ENCODE data around the gene FZR1. TPM values are rescaled to one million over a fixed set of nuclear protein-coding genes. Genes with fewer than 3 reads are reported as not detected.
A peak's percentile ranks its signal among the peaks of the same experiment; 100 is the strongest.

The FZR1 gene
- total and polyA plus RNA-seq, 2 of the 13 experiments (the other 11 are each of a cell fraction or from before 2014, with no cell fraction given) = 29.0 to 30.8 TPM

DNA sequence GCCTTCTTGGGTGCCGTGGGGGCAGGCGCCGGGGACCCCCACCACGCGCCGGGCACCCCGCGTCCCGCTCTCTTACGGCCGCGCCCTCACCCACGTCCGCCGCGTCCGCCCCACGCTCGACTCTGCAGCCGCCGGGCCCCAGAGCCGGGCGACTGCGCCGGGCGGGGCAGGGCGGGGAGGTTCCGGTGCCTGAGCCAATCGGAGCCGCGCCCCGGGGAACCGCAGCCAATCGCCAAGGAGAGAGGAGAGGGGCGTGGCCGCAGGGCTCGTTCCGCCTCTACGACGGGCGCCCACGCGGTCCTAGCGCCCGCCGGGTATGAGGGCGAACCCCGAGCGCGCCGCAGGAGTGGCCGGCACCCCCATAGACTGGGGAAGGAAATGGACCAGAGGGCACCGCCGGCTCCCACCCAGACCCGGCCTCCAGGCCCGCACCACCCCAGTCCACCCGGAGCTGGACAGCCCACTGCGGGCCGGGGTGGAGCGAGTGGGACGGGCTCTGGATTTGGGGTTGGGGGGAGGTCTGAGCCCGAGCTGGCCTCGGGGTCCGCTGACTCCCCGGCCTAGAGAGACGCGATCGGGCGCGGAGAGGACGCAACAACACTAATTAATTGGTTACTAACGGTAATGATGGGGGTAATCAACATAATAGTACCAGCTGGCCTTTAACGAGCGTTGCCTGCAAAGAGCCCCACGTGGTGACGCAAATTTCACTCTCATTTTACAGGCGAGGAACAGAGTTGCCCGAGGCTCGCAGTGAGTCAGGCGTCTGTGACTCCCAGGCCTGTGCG lies 51.5 kb downstream of the FZR1 start, which contains the start of gene MFSD12 (continued):
- TF ChIP-seq ZNF598 (CRISPR knock-in tag; IDR thresholded peaks at IDR 0.05; ENCODE audit: borderline replicate concordance) = no peak
- peak; percentile 67; the same call in 1 of the 2 replicates for TF ChIP-seq SALL2 (CRISPR knock-in tag; IDR thresholded peaks at IDR 0.05)
- no peak for TF ChIP-seq ZNF326 (CRISPR knock-in tag; IDR thresholded peaks at IDR 0.05; ENCODE audit: borderline replicate concordance)
- TF ChIP-seq ZNF350 (CRISPR knock-in tag; IDR thresholded peaks at IDR 0.05; ENCODE audit: borderline replicate concordance, low read depth) = no peak
- TF ChIP-seq, protein P1, sequence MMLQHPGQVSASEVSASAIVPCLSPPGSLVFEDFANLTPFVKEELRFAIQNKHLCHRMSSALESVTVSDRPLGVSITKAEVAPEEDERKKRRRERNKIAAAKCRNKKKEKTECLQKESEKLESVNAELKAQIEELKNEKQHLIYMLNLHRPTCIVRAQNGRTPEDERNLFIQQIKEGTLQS (CRISPR knock-in tag; IDR thresholded peaks at IDR 0.05) = no peak
- TF ChIP-seq ZNF333 (CRISPR knock-in tag; IDR thresholded peaks at IDR 0.05; ENCODE audit: borderline replicate concordance) = no peak
- TF ChIP-seq RXRA (CRISPR knock-in tag; IDR thresholded peaks at IDR 0.05) = 0 out of 2 replicates have a peak, but pooled peaks have one; percentile 47
- no peak for TF ChIP-seq KLF13 (CRISPR knock-in tag; IDR thresholded peaks at IDR 0.05)
- no peak for TF ChIP-seq BHLHE40 (IDR thresholded peaks at IDR 0.05; ENCODE audit: low read length)
- TF ChIP-seq ZNF720 (CRISPR knock-in tag; IDR thresholded peaks at IDR 0.05) = no peak
- 0 out of 2 replicates have a peak, but pooled peaks have one; percentile 30 for TF ChIP-seq ZNF547 (CRISPR knock-in tag; IDR thresholded peaks at IDR 0.05)
- no peak for TF ChIP-seq ZNF431 (CRISPR knock-in tag; IDR thresholded peaks at IDR 0.05; ENCODE audit: borderline replicate concordance, low read depth)
- TF ChIP-seq ELF1 (CRISPR knock-in tag; IDR thresholded peaks at IDR 0.05) = no peak
- TF ChIP-seq, protein P2, sequence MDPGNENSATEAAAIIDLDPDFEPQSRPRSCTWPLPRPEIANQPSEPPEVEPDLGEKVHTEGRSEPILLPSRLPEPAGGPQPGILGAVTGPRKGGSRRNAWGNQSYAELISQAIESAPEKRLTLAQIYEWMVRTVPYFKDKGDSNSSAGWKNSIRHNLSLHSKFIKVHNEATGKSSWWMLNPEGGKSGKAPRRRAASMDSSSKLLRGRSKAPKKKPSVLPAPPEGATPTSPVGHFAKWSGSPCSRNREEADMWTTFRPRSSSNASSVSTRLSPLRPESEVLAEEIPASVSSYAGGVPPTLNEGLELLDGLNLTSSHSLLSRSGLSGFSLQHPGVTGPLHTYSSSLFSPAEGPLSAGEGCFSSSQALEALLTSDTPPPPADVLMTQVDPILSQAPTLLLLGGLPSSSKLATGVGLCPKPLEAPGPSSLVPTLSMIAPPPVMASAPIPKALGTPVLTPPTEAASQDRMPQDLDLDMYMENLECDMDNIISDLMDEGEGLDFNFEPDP (CRISPR knock-in tag; conservative IDR thresholded peaks at IDR 0.05) = no peak
- no peak for TF ChIP-seq ZNF670 (CRISPR knock-in tag; IDR thresholded peaks at IDR 0.05; ENCODE audit: borderline replicate concordance)
- peak; percentile 6; the same call in 1 of the 2 replicates for TF ChIP-seq GATAD1 (CRISPR knock-in tag; IDR thresholded peaks at IDR 0.05)
- TF ChIP-seq FOXP1 (IDR thresholded peaks at IDR 0.05) = no peak
- TF ChIP-seq FOXP1 (CRISPR knock-in tag; IDR thresholded peaks at IDR 0.05) = no peak
- peak; percentile 78 for TF ChIP-seq TAF1 (CRISPR knock-in tag; IDR thresholded peaks at IDR 0.05)
- TF ChIP-seq NR3C1 (CRISPR knock-in tag; IDR thresholded peaks at IDR 0.05) = no peak
- no peak for TF ChIP-seq ZNF451 (CRISPR knock-in tag; IDR thresholded peaks at IDR 0.05)
- TF ChIP-seq, protein P3, sequence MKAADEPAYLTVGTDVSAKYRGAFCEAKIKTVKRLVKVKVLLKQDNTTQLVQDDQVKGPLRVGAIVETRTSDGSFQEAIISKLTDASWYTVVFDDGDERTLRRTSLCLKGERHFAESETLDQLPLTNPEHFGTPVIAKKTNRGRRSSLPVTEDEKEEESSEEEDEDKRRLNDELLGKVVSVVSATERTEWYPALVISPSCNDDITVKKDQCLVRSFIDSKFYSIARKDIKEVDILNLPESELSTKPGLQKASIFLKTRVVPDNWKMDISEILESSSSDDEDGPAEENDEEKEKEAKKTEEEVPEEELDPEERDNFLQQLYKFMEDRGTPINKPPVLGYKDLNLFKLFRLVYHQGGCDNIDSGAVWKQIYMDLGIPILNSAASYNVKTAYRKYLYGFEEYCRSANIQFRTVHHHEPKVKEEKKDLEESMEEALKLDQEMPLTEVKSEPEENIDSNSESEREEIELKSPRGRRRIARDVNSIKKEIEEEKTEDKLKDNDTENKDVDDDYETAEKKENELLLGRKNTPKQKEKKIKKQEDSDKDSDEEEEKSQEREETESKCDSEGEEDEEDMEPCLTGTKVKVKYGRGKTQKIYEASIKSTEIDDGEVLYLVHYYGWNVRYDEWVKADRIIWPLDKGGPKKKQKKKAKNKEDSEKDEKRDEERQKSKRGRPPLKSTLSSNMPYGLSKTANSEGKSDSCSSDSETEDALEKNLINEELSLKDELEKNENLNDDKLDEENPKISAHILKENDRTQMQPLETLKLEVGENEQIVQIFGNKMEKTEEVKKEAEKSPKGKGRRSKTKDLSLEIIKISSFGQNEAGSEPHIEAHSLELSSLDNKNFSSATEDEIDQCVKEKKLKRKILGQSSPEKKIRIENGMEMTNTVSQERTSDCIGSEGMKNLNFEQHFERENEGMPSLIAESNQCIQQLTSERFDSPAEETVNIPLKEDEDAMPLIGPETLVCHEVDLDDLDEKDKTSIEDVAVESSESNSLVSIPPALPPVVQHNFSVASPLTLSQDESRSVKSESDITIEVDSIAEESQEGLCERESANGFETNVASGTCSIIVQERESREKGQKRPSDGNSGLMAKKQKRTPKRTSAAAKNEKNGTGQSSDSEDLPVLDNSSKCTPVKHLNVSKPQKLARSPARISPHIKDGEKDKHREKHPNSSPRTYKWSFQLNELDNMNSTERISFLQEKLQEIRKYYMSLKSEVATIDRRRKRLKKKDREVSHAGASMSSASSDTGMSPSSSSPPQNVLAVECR (CRISPR knock-in tag; IDR thresholded peaks at IDR 0.05; ENCODE audit: borderline replicate concordance) = peak; percentile 71; the same call in 1 of the 2 replicates
- TF ChIP-seq DMAP1 (CRISPR knock-in tag; IDR thresholded peaks at IDR 0.05) = peak; percentile 55; the same call in 1 of the 2 replicates
- TF ChIP-seq, protein P4, sequence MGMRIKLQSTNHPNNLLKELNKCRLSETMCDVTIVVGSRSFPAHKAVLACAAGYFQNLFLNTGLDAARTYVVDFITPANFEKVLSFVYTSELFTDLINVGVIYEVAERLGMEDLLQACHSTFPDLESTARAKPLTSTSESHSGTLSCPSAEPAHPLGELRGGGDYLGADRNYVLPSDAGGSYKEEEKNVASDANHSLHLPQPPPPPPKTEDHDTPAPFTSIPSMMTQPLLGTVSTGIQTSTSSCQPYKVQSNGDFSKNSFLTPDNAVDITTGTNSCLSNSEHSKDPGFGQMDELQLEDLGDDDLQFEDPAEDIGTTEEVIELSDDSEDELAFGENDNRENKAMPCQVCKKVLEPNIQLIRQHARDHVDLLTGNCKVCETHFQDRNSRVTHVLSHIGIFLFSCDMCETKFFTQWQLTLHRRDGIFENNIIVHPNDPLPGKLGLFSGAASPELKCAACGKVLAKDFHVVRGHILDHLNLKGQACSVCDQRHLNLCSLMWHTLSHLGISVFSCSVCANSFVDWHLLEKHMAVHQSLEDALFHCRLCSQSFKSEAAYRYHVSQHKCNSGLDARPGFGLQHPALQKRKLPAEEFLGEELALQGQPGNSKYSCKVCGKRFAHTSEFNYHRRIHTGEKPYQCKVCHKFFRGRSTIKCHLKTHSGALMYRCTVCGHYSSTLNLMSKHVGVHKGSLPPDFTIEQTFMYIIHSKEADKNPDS (CRISPR knock-in tag; IDR thresholded peaks at IDR 0.05) = peak; percentile 8; the same call in 1 of the 2 replicates

Measured in HepG2 (cell line).